Measurements from ENCODE around the gene CD86.

CD86 gene

DNA sequence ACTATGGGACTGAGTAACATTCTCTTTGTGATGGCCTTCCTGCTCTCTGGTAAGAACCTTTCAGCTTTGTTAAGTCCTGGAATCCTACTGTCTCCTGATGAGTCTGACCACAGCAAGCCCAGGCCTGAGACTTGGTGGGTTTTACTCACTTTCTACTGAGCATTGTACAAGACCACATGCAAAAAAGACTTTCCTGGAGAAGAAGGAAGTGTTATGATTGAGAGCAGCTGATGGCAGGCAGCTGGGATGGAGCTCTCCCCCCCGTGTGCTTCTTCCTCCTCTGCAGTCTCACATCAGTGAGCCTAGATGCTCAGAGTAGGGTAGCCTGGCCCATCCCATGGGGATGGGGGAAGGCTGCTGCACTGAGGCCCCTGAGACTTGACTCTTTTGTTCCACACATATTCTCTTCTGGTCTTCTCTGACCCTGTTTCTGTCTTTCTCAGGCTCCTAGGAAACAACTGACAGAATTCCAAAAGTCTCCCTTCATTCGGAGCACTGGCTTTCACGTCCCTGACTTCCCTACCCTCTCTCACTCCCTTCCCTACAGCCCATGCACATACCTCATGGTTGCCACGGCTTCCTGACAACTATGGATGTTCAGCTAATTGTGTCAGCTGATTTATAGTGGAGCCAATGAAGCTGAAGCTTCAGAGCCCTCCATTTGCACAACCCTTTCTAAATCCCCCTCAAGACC lies 36.6 kb downstream of the CD86 start:
- DNase-seq (ENCODE audit: low read depth, low spot score) = no peak

DNA sequence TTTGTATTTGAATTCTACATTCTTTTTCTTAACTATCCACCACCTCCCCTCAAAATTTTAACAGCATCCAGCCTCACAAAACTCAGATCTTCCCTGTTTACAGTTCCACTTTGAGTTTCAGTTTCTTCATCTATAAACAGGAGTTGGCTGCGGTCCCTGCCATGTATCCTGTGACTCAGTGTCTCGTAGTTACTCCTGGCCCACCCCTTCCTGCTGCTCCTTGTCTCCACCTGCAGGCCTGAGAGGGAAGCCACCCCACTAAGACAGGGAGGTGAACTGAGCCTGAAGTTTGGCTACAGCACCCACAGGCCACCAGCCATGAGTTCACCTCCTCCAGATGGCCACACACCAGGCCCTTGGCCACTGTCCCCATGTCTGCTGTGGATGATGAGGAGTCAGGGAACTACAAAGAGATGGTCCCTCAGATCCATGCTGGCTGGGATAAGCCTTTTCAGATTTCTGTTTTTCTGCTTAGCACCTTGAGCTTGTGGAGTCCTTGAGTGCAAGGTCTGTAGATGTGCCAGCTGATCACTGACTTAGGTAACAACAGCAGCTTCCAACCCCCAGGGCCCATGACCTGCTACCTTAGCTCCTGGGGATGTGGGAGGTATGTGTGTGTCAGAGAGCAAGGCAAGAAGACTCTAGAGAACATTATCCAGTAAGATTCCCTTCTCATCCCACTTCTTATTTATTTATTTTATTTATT lies 37.5 kb downstream of the CD86 start:
- no peak for DNase-seq (ENCODE audit: low read depth, low spot score)

DNA sequence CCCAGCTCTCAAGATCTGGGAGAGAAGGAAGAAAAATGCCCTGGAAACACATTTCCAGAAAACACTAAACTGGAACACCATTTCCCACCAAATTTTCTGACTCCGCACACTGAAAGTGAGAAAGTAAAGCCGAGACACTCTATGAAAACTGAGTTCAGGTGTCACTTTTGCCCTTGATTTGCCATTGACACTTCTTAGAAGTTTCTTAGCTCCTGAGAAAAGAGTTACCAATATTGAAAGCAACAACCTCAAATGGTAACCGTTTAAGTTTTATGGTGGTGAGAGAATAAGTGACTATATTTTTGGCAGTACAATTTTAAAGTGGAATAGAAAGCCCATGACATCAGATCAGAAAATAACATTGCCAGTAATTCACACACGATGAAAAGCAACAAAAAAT lies 39.0 kb downstream of the CD86 start:
- no peak for DNase-seq (ENCODE audit: low read depth, low spot score)

DNA sequence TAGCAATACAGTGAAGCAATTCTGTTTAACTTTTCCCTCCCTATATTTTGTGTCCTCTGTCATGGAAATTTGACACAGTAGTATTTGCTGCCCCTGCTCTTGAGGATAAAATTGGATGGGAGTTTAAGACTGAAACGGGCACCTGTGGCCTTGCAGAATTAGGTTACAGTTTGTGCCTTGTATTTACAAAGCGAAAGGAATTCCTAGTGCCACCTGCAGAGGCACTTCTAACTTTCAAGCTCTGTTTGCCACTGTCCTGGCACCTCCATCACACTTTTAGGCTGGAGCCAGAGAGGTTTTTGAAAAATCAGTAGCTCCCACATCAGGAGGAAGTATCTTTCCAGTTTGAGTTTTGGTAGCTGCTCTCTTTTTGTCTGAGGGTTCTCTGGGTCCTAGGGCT lies 39.5 kb downstream of the CD86 start:
- DNase-seq (ENCODE audit: low read depth, low spot score) = no peak

DNA sequence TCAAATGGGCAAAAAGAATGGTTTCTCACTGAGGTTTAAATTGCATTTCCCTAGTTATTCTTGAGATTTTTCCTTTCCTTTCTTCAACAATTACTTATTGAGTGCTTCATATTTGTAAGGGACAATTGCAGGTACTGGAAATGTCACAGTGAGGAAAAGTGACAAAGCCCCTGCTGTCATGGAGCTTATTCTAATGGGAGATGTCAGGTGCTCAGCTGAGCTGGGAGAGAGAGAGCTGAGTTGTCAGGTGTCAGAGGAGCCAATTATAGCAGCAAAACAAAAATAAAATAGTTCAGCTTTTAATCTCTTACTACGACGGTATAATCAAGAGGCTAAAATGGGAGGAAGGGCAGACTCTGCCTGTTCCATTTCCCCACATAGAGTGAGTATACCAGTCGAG lies 42.0 kb downstream of the CD86 start:
- no peak for DNase-seq (ENCODE audit: low read depth, low spot score)

DNA sequence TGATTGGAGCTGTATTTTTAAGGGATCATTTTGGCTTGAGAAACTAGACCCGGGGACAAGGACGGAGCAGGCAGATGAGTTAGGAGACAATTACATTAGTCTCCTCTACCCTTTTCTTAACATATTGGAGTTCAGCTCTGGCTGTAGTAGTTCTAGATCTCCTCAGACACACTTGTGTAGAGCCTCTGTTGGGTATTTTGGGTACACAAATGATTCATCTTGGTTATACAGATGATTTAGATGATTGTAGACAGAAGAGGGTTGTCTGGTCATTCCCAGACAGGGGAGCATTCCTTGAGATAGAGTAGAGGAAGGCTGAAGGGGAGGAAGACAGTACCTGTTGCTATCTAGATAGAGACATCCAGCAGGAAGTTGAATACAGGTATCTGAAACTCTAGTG lies 43.4 kb downstream of the CD86 start:
- DNase-seq (ENCODE audit: low read depth, low spot score) = no peak

DNA sequence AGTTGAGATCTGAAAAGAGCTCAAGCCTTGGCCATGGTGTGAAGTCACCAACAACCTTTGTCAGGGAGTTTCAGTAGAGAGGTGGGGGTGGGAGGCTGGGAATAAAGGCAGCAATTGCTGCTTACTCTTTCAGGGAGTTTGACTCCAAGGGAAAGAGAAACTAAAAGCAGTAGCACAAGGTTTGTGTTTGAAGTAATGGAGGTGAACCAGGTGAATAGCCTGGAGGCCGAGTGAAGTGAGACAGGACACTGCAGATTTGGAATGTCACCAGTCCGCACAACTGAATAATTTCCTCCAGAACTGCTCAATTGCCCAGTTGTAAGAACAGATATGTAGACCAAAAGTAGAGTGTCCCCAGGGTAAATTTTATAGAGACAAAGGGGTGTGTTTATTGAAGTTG lies 44.1 kb downstream of the CD86 start:
- DNase-seq (ENCODE audit: low read depth, low spot score) = no peak

DNA sequence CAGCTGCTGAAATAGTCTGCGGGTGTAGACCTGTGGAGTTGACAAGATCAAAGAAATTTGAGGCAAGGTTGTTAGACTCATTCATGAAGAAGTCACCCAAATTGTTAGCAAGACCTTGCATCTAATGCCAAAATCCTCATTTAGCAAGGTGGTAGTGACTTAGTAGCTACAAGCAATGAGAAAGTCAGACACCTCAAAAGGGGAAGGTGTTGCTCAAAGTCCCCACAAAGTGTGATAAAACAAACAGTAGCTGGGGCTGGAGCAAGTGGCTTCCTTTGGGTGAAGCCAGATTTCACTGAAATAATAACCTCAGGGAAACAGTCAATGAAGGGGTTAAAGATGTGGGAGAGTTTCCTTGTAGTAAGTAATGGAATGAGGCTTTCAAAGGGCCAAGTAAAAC lies 44.9 kb downstream of the CD86 start:
- no peak for DNase-seq (ENCODE audit: low read depth, low spot score)

DNA sequence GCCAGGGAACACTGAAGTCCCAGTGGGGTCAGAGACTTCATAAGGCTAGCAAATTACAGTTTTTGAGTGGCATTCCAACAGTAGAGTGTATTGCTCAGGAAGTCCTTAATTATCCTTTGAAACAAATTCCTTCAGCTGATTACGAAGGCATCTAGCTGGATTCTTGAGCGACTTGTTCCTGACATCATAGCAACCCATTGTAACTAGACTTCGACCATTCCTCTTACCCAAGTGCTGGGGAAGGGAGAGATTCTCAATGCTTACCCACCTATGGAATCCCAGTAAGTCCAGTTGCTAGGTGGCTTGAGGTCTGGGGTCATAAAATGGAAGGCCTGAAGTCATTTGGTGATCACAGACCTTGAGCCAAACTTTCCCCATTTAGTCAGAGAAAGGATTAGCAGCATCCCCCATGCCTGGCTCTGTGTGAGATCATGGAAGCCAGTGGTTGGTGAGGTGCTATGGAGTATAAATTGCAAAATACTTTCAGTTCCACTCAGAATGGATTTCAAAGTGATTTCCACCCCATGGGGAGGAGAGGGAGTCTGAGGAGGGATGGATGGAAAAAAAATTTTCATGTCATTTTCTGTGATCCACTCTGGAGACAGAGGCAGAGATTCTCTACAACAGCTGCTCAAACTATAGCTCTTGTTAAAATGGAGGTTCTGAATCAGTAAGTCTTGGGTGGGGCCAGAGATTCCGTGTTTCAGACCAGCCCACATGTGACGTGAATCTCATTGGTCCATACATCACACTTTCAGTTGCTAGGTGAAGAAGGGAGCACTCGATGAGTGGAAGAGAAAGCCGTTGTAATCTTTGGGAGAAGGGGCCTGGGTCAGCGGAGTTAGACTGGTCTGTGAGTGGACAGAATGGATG lies 45.7 kb downstream of the CD86 start:
- no peak for DNase-seq (ENCODE audit: low read depth, low spot score)

DNA sequence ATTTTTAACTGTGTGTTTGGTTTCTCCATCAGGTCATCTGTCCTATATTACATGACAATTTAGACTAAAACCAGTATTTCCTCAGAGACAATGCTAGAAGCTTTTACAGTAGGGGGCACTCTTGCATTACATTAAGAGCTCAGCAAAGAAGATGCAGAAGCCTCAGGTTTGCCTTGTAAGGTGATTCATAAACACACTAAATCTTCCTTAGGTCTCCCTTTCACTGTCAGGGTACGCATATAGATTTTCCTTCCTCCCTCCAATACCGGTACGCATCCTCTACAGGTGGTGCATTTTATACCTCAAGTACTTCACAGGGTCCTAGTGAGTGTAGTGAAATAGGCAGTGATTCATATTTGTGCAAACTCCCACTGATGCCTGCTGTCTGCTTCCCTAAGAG lies 46.5 kb downstream of the CD86 start:
- DNase-seq (ENCODE audit: low read depth, low spot score) = peak; percentile 23

DNA sequence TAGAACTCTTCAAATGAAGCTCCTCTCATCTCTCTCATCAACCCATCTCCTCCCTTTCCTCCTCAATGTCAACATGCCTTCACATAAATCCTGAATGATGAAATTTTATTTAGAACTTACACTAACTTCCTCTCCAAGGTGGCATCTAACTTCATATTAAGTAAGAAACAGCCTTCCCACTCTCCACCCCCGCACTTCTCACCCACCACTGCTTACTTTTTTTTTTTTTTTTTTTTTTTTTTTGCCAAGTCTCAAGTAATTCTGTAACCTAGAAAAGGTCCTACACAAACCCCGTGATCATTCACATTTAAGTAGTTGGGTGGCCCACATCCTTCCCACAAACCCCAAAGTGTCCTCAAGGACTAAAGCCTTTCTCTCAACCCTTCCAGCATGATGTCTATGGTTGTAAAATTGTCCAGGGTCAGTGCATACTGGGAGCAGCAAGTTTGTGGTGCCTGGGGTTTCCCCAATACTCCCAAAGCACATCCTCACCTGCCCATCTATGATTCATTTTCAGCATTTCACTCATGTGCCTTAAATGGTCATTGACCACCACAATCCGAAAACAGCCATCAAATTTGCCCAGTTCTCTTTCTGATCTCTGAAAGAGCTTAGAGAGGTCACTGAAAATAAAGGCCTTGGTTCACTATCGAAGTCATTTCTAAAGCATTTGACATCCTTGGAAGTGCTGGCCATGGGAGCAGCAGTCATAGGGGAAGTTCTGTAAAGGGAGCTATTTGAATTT lies 47.2 kb downstream of the CD86 start:
- DNase-seq (ENCODE audit: low read depth, low spot score) = no peak

DNA sequence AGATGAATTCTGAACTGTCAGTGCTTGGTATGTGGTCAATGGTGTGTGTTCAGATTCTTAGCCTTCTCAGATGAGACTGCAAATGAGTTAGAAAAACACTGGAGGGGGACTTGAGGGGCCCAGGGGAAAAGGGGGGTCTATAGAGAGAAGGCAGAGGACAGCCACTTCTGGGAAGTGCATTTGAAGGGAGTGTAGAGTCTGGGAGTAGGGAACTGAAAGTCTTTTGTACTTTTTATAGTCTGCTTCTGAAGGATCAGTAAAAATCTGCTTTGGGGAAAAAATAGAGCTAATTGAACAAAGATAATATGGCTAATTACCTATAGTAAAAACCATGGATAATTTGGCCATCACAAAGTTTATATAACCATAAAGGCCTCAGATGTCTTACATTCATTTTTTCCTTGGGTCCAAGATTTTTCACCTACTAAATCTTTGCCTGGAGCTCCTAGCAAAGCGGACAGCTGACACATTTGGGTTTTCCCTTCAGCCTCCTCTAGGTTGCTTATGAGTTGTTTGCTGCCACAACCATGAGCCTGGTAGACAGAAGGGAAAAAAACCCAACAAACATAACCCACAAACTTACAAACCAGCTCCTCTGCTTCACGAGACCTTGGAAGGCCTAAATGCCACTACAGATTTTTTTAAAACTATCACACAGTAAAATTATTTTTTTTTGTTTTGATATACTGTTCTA lies 48.8 kb downstream of the CD86 start:
- no peak for DNase-seq (ENCODE audit: low read depth, low spot score)

DNA sequence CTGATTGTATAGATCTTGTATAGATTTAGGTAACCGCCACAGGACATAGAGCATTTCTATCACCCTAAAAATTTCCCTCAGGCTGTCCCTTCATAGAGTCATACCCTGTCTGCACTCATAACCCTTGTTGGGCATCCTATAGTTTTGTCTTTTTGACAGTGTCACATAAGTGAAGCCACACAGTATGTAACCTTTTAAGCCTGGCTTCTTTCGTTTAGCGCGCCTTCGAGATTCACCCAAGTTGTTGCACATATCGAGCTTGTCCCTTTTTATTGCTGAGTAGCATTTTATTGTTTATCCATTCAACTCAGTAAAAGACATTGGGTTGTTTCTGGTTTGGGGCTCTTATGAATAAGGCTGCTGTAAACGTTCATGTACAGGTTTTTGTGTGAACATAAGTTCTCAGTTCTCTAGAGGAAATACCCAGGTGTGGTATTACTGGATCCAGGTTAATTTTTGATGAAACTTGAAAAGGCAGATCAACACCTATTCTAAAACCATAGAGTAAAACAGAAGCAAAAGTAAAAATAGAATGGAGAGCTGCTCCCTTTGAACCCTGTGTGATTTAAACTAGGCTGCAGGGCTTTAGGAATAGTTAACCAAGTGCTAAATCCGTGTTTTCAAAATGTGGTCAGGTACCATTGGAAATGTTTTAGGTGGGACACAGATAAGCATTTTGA lies 49.5 kb downstream of the CD86 start:
- DNase-seq (ENCODE audit: low read depth, low spot score) = no peak

DNA sequence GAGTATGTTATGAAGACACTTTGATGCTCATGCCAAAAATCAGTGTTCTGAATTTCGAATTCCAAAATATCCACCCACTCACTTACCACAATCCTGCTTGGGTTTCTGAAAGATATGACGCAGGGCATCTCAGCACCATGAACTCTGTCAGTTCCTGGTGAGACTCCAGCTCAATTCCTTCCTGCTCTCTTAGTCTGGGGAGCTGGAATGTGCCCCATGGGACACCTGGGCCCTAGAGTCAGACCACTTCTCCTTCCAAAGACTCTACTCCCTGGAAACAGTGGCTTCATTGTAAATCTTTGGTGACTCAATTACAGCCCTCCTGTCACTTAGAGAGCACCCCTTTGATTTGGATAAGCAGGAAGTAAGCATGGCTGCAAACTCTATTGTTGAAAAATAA lies 50.5 kb downstream of the CD86 start:
- DNase-seq (ENCODE audit: low read depth, low spot score) = no peak

DNA sequence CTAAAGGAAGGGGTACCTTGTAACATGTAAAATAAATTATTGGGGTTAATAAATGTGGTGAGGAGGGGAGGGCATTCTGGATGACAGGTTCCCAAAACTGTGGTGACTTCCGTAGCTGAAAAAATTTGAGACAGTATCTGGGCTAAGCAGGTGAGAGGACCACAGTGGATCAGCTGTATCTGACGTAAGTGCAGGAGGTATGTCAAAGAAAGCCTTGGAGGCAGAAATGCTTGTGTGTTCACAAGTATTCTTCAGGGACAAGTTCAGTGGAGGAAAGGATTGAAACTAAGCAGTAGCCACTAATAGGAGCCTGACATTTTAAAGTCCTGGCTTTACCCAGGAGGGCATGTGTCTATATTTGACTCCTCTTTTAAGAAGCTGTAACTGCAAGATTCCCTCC lies 52.0 kb downstream of the CD86 start:
- no peak for DNase-seq (ENCODE audit: low read depth, low spot score)

DNA sequence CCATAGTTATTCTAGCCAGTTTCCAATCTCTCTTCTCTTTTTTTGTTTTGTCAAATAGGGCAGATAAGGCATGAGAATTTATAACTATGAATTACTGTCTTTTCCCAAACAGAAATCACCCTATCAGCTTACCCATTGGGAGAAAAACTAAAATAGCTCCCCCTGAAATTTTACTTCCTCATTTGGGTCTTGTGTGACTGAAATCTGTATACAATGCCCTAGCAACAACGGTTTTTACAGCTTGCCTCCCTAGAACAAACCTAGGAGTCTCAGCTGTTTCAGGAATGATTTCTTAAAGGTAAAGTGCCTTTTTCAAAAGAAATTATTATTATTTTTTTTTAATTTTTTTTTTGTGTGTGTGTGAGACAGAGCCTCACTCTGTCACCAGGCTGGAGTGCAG lies 56.8 kb downstream of the CD86 start:
- no peak for DNase-seq (ENCODE audit: low read depth, low spot score)

DNA sequence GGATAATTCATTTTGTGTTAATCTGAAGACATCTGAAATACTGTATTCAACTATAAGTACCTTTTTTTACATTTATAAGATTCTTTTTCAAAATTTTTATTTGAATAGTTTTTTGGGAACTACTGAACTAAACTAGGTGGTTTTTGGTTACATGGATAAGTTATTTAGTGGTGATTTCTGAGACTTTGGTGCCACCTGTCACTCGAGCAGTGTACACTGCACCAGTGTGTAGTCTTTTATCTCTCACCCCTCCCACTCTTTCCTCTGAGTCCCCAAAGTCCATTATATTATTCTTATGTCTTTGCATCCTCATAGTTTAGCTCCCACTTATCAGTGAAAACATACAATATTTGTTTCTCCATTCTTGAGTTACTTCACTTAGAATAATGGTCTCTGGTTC lies 57.6 kb downstream of the CD86 start:
- DNase-seq (ENCODE audit: low read depth, low spot score) = no peak

DNA sequence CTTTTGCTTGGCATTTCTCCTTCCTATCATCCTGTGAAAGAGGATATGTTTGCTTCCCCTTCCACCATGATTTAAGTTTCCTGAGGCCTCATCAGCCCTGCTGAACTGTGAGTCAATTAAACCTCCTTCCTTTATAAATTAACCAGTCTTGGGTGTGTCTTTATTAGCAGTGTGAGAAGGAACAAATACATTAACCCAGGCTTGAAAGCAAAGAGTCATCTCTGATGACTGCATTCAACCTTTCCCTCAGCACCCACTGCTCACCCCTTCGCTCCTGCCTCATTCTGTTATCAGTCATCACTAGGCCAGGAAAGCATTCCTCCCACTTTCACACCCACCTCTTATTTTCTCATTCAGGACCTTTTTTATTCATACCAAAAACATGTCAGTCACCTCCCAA lies 68.7 kb downstream of the CD86 start:
- DNase-seq (ENCODE audit: low read depth, low spot score) = no peak

DNA sequence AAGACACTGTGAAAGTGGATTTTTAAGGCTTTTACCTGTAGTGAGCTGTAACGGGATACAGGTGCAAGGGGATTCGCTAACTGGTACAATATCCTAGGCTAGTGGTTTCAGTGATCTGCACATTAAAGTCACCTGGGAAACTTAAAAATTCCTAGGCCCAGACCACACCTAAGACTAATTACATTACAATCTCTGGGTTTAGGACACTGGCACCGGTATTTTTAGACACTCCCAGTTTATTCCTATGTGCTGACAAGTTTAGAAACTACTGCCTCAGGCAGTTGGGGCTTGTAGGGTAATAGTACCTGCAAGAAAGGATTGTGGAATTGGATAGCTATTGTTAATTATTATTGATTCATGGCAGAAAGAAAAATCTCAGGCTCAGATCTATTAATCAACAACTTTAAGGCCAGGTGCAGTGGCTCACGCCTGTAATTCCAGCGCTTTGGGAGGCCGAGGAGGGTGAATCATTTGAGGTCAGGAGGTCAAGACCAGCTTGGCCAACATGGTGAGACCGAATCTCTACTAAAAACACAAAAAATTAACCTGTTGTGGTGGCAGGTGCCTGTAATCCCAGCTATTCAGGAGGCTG lies 77.9 kb downstream of the CD86 start:
- no peak for DNase-seq (ENCODE audit: low read depth, low spot score)

DNA sequence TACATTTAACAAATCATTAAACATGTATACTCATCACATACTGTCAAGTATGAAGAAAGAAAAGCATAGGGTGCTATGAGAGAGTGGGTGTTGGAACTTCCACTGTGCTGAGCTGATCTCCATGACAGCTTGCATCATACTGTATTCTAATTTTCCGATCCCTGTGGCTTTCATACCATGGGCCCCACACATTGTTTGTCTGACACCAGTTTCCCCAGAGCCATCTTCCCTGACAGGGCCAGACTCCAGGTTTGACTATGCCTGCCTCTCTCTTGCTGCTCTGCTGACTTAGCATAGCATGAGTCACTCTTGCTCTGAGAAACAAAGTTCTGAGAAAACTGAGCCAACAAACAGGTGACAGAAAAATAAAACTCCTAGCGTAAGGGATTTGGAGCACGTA lies 91.3 kb downstream of the CD86 start:
- no peak for DNase-seq (ENCODE audit: low read depth, low spot score)

Data from iPS DF 19.7 (cell line).